HepG2 (cell line): Measurements from ENCODE around the gene NCOA3. TPM values are rescaled to one million over a fixed set of nuclear protein-coding genes. Genes with fewer than 3 reads are reported as not detected.

ENCODE experiments used
- HCFC1 ChIP-seq: fragments of 150-350 bp; IDR thresholded peaks from 2 replicates; pipeline ENCODE4 v1.6.1; 2014; ENCODE audit warnings: low read depth, low read length
- HNF4A ChIP-seq: sonication (generic); formaldehyde crosslinking; IDR thresholded peaks from 2 replicates; pipeline ENCODE4 v1.4.0; 2020; ENCODE audit warnings: missing genetic modification reagents
- MAFG ChIP-seq: sonication (generic); formaldehyde crosslinking; IDR thresholded peaks from 2 replicates; pipeline ENCODE4 v1.5.1; 2020; ENCODE audit warnings: mild to moderate bottlenecking, missing genetic modification reagents
- MIXL1 ChIP-seq: IDR thresholded peaks from 2 replicates; pipeline ENCODE4 v1.6.1; 2016
- NFE2L1 ChIP-seq: sonication (generic); formaldehyde crosslinking; IDR thresholded peaks from 2 replicates; pipeline ENCODE4 v1.4.0; 2020; ENCODE audit warnings: missing genetic modification reagents, mild to moderate bottlenecking, borderline replicate concordance
- U2AF2 ChIP-seq: fragments of 200-400 bp; formaldehyde crosslinking; IDR thresholded peaks from 2 replicates; pipeline ENCODE4 v1.6.1; 2017; ENCODE audit warnings: low read depth, mild to moderate bottlenecking, low read length
- YEATS2 ChIP-seq: sonication (generic); formaldehyde crosslinking; IDR thresholded peaks from 2 replicates; pipeline ENCODE4 v1.4.0; 2020; ENCODE audit warnings: missing genetic modification reagents, borderline replicate concordance
- ZNF136 ChIP-seq: sonication (generic); formaldehyde crosslinking; IDR thresholded peaks from 2 replicates; pipeline ENCODE4 v1.8.1; 2022; ENCODE audit warnings: low read depth, mild to moderate bottlenecking, moderate library complexity, missing genetic modification reagents
- ZNF20 ChIP-seq: sonication (generic); formaldehyde crosslinking; IDR thresholded peaks from 2 replicates; pipeline ENCODE4 v1.4.0; 2020; ENCODE audit warnings: mild to moderate bottlenecking, moderate library complexity, missing genetic modification reagents
- ZNF33B ChIP-seq: sonication (generic); formaldehyde crosslinking; IDR thresholded peaks from 2 replicates; pipeline ENCODE4 v1.5.1; 2020; ENCODE audit warnings: mild to moderate bottlenecking, missing genetic modification reagents
- ZNF44 ChIP-seq: sonication (generic); formaldehyde crosslinking; IDR thresholded peaks from 2 replicates; pipeline ENCODE4 v1.5.1; 2020; ENCODE audit warnings: mild to moderate bottlenecking, missing genetic modification reagents
- ZSCAN29 ChIP-seq: sonication (generic); formaldehyde crosslinking; conservative IDR thresholded peaks from 2 replicates; pipeline ENCODE4 v1.4.0; 2020; ENCODE audit warnings: mild to moderate bottlenecking, missing genetic modification reagents
- polyA plus RNA-seq, 8 experiments: library from polyadenylated mRNA; depleted of rRNA in 3 of 8; stranded (reverse) in 7 of 8; unstranded in 1 of 8; fragments of >200 nt; fragmentation: Illumina TruSeq in 4 of 8; extraction: Trizol in 4 of 8; gene quantifications; 2 replicates each; pipeline versions ENCODE4 v1.2.1 to v1.2.3, GENCODE V29; 2011 to 2016; ENCODE audit warnings: low read depth in 4 of 8, missing spikeins in 1 of 8, mixed read lengths in 1 of 8; ENCODE audit not compliant: insufficient read depth in 1 of 8
- total RNA-seq, 5 experiments: library from RNA; depleted of rRNA; stranded (reverse); fragments of >200 nt; fragmentation: Illumina TruSeq; extraction: Trizol; gene quantifications; 2 replicates each; pipeline ENCODE4 v1.2.3, GENCODE V29; 2016; ENCODE audit warnings: low read depth in 1 of 5
- TF ChIP-seq, protein P1 (sequence below): sonication (generic); formaldehyde crosslinking; conservative IDR thresholded peaks from 2 replicates; pipeline ENCODE4 v1.8.1; 2023; ENCODE audit warnings: missing genetic modification reagents
- TF ChIP-seq, protein P2 (sequence below): sonication (generic); formaldehyde crosslinking; IDR thresholded peaks from 2 replicates; pipeline ENCODE4 v1.4.0; 2020; ENCODE audit warnings: missing genetic modification reagents, mild to moderate bottlenecking, borderline replicate concordance
- TF ChIP-seq, protein P3 (sequence below): sonication (generic); formaldehyde crosslinking; IDR thresholded peaks from 2 replicates; pipeline ENCODE4 v1.8.0; 2023; ENCODE audit warnings: mild to moderate bottlenecking, missing genetic modification reagents
- TF ChIP-seq, protein P4 (sequence below): sonication (generic); formaldehyde crosslinking; IDR thresholded peaks from 2 replicates; pipeline ENCODE4 v1.8.0; 2022; ENCODE audit warnings: missing genetic modification reagents, low read depth, mild to moderate bottlenecking, borderline replicate concordance
- TF ChIP-seq, protein P5 (sequence below): sonication (generic); formaldehyde crosslinking; IDR thresholded peaks from 2 replicates; pipeline ENCODE4 v1.4.0; 2020; ENCODE audit warnings: mild to moderate bottlenecking, missing genetic modification reagents
- TF ChIP-seq, protein P6 (sequence below): sonication (generic); formaldehyde crosslinking; IDR thresholded peaks from 2 replicates; pipeline ENCODE4 v1.4.0; 2020; ENCODE audit warnings: mild to moderate bottlenecking, missing genetic modification reagents

The NCOA3 gene
- total and polyA plus RNA-seq, 2 of the 13 experiments (the other 11 are each of a cell fraction or from before 2014, with no cell fraction given), result 35.0 to 56.8 TPM

DNA sequence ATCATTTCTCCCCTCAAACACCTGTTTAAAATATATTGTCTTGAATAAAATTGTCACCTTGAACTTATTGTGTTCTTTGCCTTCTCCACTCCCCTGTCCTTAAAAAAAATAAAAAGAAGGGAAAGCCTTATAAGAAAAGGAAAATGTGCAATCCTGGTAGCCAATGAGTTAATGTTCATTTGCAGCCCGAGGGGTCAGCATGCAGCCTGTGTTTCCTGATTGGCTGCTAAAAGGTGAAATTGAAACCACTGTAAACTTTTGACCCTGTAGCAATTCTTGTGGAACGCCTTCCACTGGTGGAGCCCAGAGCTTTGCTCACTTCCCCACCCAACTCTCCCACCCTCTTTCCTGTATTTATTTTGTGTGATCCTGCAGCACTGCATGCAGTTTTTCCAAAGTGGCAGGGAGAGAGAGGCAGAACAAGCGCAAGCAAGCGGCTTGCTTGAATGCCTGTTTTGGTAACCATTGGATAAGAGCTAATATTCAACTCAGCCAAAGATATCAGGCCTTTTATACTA lies 74.9 kb downstream of the NCOA3 start (continued):
- TF ChIP-seq, protein P1, sequence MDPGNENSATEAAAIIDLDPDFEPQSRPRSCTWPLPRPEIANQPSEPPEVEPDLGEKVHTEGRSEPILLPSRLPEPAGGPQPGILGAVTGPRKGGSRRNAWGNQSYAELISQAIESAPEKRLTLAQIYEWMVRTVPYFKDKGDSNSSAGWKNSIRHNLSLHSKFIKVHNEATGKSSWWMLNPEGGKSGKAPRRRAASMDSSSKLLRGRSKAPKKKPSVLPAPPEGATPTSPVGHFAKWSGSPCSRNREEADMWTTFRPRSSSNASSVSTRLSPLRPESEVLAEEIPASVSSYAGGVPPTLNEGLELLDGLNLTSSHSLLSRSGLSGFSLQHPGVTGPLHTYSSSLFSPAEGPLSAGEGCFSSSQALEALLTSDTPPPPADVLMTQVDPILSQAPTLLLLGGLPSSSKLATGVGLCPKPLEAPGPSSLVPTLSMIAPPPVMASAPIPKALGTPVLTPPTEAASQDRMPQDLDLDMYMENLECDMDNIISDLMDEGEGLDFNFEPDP, result no peak
- TF ChIP-seq, protein P2, sequence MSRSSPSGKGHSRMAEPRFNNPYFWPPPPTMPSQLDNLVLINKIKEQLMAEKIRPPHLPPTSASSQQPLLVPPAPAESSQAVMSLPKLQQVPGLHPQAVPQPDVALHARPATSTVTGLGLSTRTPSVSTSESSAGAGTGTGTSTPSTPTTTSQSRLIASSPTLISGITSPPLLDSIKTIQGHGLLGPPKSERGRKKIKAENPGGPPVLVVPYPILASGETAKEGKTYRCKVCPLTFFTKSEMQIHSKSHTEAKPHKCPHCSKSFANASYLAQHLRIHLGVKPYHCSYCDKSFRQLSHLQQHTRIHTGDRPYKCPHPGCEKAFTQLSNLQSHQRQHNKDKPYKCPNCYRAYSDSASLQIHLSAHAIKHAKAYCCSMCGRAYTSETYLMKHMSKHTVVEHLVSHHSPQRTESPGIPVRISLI, result peak; percentile 30; the same call in 1 of the 2 replicates
- TF ChIP-seq ZNF33B (CRISPR knock-in tag), result no peak
- no peak for TF ChIP-seq ZSCAN29
- TF ChIP-seq ZNF20, result no peak
- TF ChIP-seq, protein P3, sequence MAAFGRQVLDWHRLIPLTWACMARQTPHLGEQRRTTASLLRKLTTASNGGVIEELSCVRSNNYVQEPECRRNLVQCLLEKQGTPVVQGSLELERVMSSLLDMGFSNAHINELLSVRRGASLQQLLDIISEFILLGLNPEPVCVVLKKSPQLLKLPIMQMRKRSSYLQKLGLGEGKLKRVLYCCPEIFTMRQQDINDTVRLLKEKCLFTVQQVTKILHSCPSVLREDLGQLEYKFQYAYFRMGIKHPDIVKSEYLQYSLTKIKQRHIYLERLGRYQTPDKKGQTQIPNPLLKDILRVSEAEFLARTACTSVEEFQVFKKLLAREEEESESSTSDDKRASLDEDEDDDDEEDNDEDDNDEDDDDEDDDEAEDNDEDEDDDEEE (CRISPR knock-in tag), result no peak
- TF ChIP-seq ZNF44, result 0 out of 2 replicates have a peak, but pooled peaks have one; percentile 45
- no peak for TF ChIP-seq NFE2L1 (CRISPR knock-in tag)
- TF ChIP-seq HNF4A, result peak; percentile 80
- TF ChIP-seq ZNF136 (CRISPR knock-in tag), result 0 out of 2 replicates have a peak, but pooled peaks have one; percentile 50
- peak; percentile 88; the same call in 1 of the 2 replicates for TF ChIP-seq MIXL1
- TF ChIP-seq MAFG (CRISPR knock-in tag), result no peak
- TF ChIP-seq YEATS2 (CRISPR knock-in tag), result peak; percentile 64; the same call in 1 of the 2 replicates
- no peak for TF ChIP-seq HCFC1
- TF ChIP-seq U2AF2, result no peak
- TF ChIP-seq, protein P4, sequence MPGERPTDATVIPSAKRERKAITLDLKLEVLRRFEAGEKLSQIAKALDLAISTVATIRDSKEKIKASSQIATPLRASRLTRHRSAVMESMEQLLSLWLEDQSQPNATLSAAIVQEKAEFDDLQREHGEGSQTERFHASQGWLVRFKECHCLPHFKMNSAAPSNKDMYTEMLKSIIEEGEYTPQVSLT (CRISPR knock-in tag), result no peak
- TF ChIP-seq, protein P5, sequence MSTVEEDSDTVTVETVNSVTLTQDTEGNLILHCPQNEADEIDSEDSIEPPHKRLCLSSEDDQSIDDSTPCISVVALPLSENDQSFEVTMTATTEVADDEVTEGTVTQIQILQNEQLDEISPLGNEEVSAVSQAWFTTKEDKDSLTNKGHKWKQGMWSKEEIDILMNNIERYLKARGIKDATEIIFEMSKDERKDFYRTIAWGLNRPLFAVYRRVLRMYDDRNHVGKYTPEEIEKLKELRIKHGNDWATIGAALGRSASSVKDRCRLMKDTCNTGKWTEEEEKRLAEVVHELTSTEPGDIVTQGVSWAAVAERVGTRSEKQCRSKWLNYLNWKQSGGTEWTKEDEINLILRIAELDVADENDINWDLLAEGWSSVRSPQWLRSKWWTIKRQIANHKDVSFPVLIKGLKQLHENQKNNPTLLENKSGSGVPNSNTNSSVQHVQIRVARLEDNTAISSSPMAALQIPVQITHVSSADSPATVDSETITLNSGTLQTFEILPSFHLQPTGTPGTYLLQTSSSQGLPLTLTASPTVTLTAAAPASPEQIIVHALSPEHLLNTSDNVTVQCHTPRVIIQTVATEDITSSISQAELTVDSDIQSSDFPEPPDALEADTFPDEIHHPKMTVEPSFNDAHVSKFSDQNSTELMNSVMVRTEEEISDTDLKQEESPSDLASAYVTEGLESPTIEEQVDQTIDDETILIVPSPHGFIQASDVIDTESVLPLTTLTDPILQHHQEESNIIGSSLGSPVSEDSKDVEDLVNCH, result no peak
- TF ChIP-seq, protein P6, sequence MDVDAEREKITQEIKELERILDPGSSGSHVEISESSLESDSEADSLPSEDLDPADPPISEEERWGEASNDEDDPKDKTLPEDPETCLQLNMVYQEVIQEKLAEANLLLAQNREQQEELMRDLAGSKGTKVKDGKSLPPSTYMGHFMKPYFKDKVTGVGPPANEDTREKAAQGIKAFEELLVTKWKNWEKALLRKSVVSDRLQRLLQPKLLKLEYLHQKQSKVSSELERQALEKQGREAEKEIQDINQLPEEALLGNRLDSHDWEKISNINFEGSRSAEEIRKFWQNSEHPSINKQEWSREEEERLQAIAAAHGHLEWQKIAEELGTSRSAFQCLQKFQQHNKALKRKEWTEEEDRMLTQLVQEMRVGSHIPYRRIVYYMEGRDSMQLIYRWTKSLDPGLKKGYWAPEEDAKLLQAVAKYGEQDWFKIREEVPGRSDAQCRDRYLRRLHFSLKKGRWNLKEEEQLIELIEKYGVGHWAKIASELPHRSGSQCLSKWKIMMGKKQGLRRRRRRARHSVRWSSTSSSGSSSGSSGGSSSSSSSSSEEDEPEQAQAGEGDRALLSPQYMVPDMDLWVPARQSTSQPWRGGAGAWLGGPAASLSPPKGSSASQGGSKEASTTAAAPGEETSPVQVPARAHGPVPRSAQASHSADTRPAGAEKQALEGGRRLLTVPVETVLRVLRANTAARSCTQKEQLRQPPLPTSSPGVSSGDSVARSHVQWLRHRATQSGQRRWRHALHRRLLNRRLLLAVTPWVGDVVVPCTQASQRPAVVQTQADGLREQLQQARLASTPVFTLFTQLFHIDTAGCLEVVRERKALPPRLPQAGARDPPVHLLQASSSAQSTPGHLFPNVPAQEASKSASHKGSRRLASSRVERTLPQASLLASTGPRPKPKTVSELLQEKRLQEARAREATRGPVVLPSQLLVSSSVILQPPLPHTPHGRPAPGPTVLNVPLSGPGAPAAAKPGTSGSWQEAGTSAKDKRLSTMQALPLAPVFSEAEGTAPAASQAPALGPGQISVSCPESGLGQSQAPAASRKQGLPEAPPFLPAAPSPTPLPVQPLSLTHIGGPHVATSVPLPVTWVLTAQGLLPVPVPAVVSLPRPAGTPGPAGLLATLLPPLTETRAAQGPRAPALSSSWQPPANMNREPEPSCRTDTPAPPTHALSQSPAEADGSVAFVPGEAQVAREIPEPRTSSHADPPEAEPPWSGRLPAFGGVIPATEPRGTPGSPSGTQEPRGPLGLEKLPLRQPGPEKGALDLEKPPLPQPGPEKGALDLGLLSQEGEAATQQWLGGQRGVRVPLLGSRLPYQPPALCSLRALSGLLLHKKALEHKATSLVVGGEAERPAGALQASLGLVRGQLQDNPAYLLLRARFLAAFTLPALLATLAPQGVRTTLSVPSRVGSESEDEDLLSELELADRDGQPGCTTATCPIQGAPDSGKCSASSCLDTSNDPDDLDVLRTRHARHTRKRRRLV (CRISPR knock-in tag), result no peak
